Measurements from ENCODE around the gene CBX8. TPM values are rescaled to one million over a fixed set of nuclear protein-coding genes. Genes with fewer than 3 reads are reported as not detected.

The CBX8 gene
- total and polyA plus RNA-seq, 2 of the 13 experiments (the other 11 are each of a cell fraction or from before 2014, with no cell fraction given) = 0.34 to 12.6 TPM

DNA sequence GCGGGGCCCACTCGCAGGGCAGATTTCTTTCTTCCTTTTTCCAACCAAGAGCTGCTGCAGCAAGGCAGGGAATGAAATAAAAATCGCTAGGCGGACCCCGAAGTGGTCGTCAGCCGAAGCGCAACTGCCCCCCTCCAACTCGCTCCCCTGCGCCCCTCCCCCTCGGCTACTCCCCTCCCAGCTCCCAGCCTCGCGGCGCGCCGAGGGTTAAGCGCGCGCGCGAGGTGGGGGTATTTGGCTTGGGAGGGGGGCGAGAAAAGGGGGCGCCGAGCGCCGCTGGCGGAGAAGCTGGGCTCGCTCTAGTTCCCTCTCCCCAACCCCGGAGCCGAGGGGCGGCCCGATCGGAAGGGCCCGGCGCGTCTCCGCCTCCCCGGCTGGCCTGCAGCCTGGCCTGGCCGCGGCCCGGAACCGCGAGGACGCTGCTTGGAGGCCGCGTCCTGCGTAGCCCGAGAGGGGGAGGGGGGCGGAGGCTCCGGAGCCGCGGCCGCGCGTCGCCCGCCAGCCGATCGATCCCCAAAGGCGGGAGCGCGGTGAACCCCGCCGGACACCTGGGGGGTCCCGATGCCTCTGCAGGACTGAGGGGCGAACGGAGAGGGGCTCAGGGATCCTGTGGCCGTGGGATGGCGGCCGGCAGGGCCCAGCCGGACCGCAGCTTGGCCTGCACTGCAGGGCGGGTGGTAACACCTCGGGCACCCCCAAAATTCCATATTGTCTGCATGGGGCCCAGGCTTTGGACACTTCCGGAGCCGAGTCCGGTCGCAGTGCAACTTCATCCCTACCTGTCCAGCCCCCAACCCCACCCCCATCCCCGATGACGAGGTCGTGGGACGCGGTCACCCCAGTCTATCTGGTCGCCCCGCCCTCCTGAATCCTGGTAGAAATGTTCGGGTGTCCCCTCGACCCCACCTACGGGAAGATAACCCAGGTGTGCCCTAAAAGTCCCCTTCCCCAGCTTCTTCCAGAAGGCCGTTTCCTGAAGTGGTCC is 47.2 kb upstream of the CBX8 start (continued):
- TF ChIP-seq NFE2 (CRISPR knock-in tag; IDR thresholded peaks at IDR 0.05) (0 out of 2 replicates have a peak, but pooled peaks have one; percentile 10), FOXK1 (CRISPR knock-in tag; IDR thresholded peaks at IDR 0.05; ENCODE audit: borderline replicate concordance, low read depth) (peak; percentile 25; the same call in 1 of the 2 replicates), ZNF790 (CRISPR knock-in tag; IDR thresholded peaks at IDR 0.05; ENCODE audit: borderline replicate concordance) (peak; percentile 88; the same call in 1 of the 2 replicates), NRL (CRISPR knock-in tag; IDR thresholded peaks at IDR 0.05; ENCODE audit: borderline replicate concordance) (peak; percentile 36; the same call in 1 of the 2 replicates), MAF1 (CRISPR knock-in tag; IDR thresholded peaks at IDR 0.05; ENCODE audit: borderline replicate concordance) (peak; percentile 56; the same call in 1 of the 2 replicates), GFI1 (CRISPR knock-in tag; IDR thresholded peaks at IDR 0.05; ENCODE audit: borderline replicate concordance) (no peak), ELF4 (CRISPR knock-in tag; IDR thresholded peaks at IDR 0.05; ENCODE audit: borderline replicate concordance) (0 out of 2 replicates have a peak, but pooled peaks have one; percentile 34), KLF16 (CRISPR knock-in tag; IDR thresholded peaks at IDR 0.05) (peak in 1 of 2 experiments; percentile 88; a peak in 2 of 4 replicates), GATA4 (IDR thresholded peaks at IDR 0.05; ENCODE audit: borderline replicate concordance, low read depth) (0 out of 2 replicates have a peak, but pooled peaks have one; percentile 53), FOXP1 (IDR thresholded peaks at IDR 0.05) (no peak), FOXP1 (CRISPR knock-in tag; IDR thresholded peaks at IDR 0.05) (no peak), ZNF234 (CRISPR knock-in tag; conservative IDR thresholded peaks at IDR 0.05) (no peak), DNMT1 (CRISPR knock-in tag; IDR thresholded peaks at IDR 0.05) (peak; percentile 94), ZNF460 (CRISPR knock-in tag; IDR thresholded peaks at IDR 0.05; ENCODE audit: borderline replicate concordance) (no peak), ZNF577 (CRISPR knock-in tag; IDR thresholded peaks at IDR 0.05; ENCODE audit: borderline replicate concordance, low read depth) (no peak), SP1 (IDR thresholded peaks at IDR 0.05) (no peak), SP1 (CRISPR knock-in tag; IDR thresholded peaks at IDR 0.05) (peak; percentile 42; the same call in 1 of the 2 replicates), ZNF550 (CRISPR knock-in tag; IDR thresholded peaks at IDR 0.05; ENCODE audit: borderline replicate concordance) (peak; percentile 89; the same call in 1 of the 2 replicates), KDM2A (CRISPR knock-in tag; IDR thresholded peaks at IDR 0.05; ENCODE audit: borderline replicate concordance, low read depth) (peak; percentile 79; the same call in 1 of the 2 replicates), IKZF1 (IDR thresholded peaks at IDR 0.05) (no peak), HOXA9 (CRISPR knock-in tag; IDR thresholded peaks at IDR 0.05; ENCODE audit: borderline replicate concordance) (peak; percentile 45; the same call in 1 of the 2 replicates), ZNF543 (CRISPR knock-in tag; IDR thresholded peaks at IDR 0.05) (peak; percentile 81; the same call in 1 of the 2 replicates), ZNF615 (CRISPR knock-in tag; IDR thresholded peaks at IDR 0.05; ENCODE audit: borderline replicate concordance) (no peak)
- TF ChIP-seq, protein P1, sequence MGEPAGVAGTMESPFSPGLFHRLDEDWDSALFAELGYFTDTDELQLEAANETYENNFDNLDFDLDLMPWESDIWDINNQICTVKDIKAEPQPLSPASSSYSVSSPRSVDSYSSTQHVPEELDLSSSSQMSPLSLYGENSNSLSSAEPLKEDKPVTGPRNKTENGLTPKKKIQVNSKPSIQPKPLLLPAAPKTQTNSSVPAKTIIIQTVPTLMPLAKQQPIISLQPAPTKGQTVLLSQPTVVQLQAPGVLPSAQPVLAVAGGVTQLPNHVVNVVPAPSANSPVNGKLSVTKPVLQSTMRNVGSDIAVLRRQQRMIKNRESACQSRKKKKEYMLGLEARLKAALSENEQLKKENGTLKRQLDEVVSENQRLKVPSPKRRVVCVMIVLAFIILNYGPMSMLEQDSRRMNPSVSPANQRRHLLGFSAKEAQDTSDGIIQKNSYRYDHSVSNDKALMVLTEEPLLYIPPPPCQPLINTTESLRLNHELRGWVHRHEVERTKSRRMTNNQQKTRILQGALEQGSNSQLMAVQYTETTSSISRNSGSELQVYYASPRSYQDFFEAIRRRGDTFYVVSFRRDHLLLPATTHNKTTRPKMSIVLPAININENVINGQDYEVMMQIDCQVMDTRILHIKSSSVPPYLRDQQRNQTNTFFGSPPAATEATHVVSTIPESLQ (CRISPR knock-in tag; conservative IDR thresholded peaks at IDR 0.05) = no peak
- TF ChIP-seq, protein P2, sequence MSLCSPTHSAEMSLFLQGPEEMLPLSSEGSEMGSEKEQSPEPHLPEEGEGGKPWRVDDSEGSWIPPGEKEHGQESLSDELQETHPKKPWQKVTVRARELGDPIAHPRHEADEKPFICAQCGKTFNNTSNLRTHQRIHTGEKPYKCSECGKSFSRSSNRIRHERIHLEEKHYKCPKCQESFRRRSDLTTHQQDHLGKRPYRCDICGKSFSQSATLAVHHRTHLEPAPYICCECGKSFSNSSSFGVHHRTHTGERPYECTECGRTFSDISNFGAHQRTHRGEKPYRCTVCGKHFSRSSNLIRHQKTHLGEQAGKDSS (CRISPR knock-in tag; IDR thresholded peaks at IDR 0.05; ENCODE audit: borderline replicate concordance, low read depth) = peak; percentile 79; the same call in 1 of the 2 replicates
- TF ChIP-seq, protein P3, sequence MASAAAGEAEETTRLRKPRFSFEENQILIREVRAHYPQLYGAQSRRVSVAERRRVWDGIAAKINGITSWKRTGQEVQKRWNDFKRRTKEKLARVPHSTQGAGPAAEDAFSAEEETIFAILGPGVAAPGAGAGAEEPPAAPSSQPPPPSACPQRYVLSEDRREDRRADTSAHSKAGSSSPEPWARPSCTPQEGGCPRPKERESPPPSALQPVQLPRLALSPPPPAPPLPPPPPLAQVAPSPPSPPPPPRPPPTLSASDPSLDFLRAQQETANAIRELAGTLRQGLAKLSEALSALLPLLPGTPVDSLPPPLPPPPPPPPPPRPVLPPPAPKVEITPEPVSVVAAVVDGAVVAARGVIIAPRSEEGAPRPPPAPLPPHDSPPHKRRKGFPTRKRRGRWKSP (CRISPR knock-in tag; IDR thresholded peaks at IDR 0.05) = peak; percentile 58

All from HepG2 (cell line).